Esophagus muscularis mucosa (tissue), 4 donors: Measurements from ENCODE around the gene GRK4.

Source experiments
- CTCF ChIP-seq, 3 experiments: fragments of 200-600 bp in 2 of 3; fragments of 450-650 bp in 1 of 3; sonication (generic) in 2 of 3; IDR thresholded peaks; one replicate each; pipeline ENCODE4 v1.5.1; 2017 to 2019; ENCODE audit warnings: antibody characterized with exemption in 3 of 3, mild to moderate bottlenecking in 2 of 3, moderate library complexity in 1 of 3
- EP300 ChIP-seq: sonication (generic); formaldehyde crosslinking; IDR thresholded peaks from one replicate; pipeline ENCODE4 v1.6.1; 2017; ENCODE audit warnings: antibody characterized with exemption
- POLR2A ChIP-seq: fragments of 450-650 bp; IDR thresholded peaks from one replicate; pipeline ENCODE4 v1.6.1; 2017; ENCODE audit warnings: antibody characterized with exemption, moderate library complexity, mild to moderate bottlenecking, low read depth
- POLR2AphosphoS5 ChIP-seq, 2 donors: sonication (generic); formaldehyde crosslinking; IDR thresholded peaks; one replicate each; pipeline ENCODE4 v1.6.1; 2017; ENCODE audit warnings: antibody characterized with exemption in 2 of 2

DNA sequence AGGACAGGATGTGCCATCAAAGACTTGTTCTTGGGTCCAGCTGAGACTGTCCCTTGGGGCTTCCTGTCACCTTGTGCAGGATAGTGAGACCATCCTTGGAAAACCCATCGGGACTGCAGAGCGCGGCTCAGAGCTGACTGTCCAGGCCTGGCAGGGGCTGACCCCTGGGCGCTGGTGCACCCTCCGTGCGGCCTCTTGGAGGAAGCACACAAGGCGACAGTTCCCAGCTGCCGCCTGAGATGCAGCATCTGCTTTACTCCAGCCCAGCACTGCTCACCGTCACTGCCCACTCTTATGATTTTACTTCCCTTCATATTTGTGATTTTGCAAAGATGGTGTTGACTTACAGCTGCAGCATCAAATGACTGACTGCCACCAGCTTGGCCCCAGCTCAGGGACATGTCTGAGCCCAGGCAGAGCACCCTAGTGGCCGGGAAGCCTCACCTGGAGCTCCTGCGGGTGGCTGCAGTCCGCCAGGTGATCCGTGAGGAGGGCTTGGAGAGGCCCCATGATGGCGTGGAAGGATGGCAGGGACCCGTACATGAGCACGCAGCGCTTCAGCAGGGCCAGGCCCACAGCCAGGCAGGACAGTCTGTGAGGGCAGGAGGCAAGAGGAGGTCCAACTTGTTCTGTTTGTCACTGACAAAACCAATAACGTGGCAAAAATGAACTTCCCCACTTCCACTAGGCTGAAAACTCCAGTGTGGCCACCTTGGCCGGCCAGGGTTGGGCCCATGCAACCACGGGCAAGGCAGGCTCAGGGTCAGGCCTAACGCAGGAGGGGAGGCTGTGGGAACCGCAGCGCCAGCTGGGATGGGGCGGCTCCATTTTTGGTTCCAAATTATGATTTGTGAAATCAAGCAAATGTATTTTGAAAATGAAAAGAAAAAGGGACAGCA is 22.0 kb upstream of the GRK4 start:
- TF ChIP-seq CTCF (IDR thresholded peaks at IDR 0.05) = no peak
- no peak for TF ChIP-seq POLR2A
- TF ChIP-seq EP300 = no peak
- no peak for TF ChIP-seq POLR2AphosphoS5 (IDR thresholded peaks at IDR 0.05)
